IPS DF 6.9 (cell line): ENCODE measurements around the gene LEP.

ENCODE experiments used
- DNase-seq: peaks from one replicate; pipeline ENCODE4 v3.0.0-alpha.2; 2013; ENCODE audit warnings: low read depth, low spot score
- H3K27ac ChIP-seq: one replicate; pipeline ENCODE4 v1.5.1; 2013; ENCODE audit warnings: low read length, control low read depth
- H3K27me3 ChIP-seq: 2 replicates; pipeline ENCODE4 v1.6.1; 2013; ENCODE audit warnings: mild to moderate bottlenecking, low read length; ENCODE audit not compliant: control insufficient read depth, insufficient read depth
- H3K36me3 ChIP-seq: 2 replicates; pipeline ENCODE4 v1.6.1; 2013; ENCODE audit warnings: low read length; ENCODE audit not compliant: control insufficient read depth, insufficient read depth
- H3K4me1 ChIP-seq: 2 replicates; pipeline ENCODE4 v1.6.1; 2013; ENCODE audit warnings: low read length; ENCODE audit not compliant: control insufficient read depth, insufficient read depth
- H3K4me3 ChIP-seq: 2 replicates; pipeline ENCODE4 v1.5.1; 2013; ENCODE audit warnings: mild to moderate bottlenecking, low read length
- H3K9me3 ChIP-seq: 2 replicates; pipeline ENCODE4 v1.6.1; 2013; ENCODE audit warnings: low read length, inconsistent platforms; ENCODE audit not compliant: control insufficient read depth, insufficient read depth
- WGBS: extraction: QIAGEN DNeasy Blood & Tissue Kit; methylation state at CpG from one replicate; pipeline ENCODE4 v1.1.7; 2013; ENCODE audit warnings: mixed read lengths, missing lambda C conversion rate; ENCODE audit not compliant: insufficient read length, insufficient coverage; 5-methylcytosine and 5-hydroxymethylcytosine counted together

The LEP gene

GRCh38 chr7:128260069-128260795 lies 19.2 kb downstream of the LEP start:
- no CpG with 5 or more reads among the region's 12 CpGs for WGBS
- no peak for DNase-seq
- Histone ChIP-seq H3K4me1 (peaks cover 6% of the 10 kb centered on the region; the same call in 1 of the 2 replicates), H3K4me3 (no peak overlapping the region), H3K27ac (no peak overlapping the region), H3K27me3 (no peaks in the 10 kb centered on the region), H3K9me3 (no peaks in the 10 kb centered on the region), H3K36me3 (no peaks in the 10 kb centered on the region)

GRCh38 chr7:128262273-128263028 lies 21.4 kb downstream of the LEP start:
- Histone ChIP-seq H3K4me1 (peaks cover 8% of the 10 kb centered on the region; the same call in 1 of the 2 replicates), H3K27me3 (no peaks in the 10 kb centered on the region), H3K36me3 (no peaks in the 10 kb centered on the region), H3K4me3 (no peak overlapping the region), H3K27ac (no peak overlapping the region), H3K9me3 (no peaks in the 10 kb centered on the region)
- no CpG with 5 or more reads among the region's 15 CpGs for WGBS
- no peak for DNase-seq

GRCh38 chr7:128263420-128263819 lies 22.3 kb downstream of the LEP start:
- H3K36me3 ChIP-seq, result no peaks in the 10 kb centered on the region
- H3K27me3 ChIP-seq, result no peaks in the 10 kb centered on the region
- H3K4me1 ChIP-seq, result peaks cover 9% of the 10 kb centered on the region; the same call in 1 of the 2 replicates
- no peak overlapping the region for H3K27ac ChIP-seq
- no peaks in the 10 kb centered on the region for H3K9me3 ChIP-seq
- WGBS, result no CpG with 5 or more reads among the region's 3 CpGs
- no peak for DNase-seq
- no peak overlapping the region for H3K4me3 ChIP-seq

- Histone ChIP-seq H3K27ac (no peak overlapping the region), H3K36me3 (no peaks in the 10 kb centered on the region), H3K27me3 (no peaks in the 10 kb centered on the region), H3K4me3 (no peak overlapping the region), H3K9me3 (no peaks in the 10 kb centered on the region), H3K4me1 (peaks cover 4% of the 10 kb centered on the region; the same call in 1 of the 2 replicates)
- no CpG with 5 or more reads among the region's 2 CpGs for WGBS
- DNase-seq, result no peak
Observed at GRCh38 chr7:128264477-128264876, 23.4 kb downstream of the LEP start.

- Histone ChIP-seq H3K4me3 (no peak overlapping the region), H3K4me1 (peaks cover 4% of the 10 kb centered on the region; the same call in 1 of the 2 replicates), H3K36me3 (no peaks in the 10 kb centered on the region), H3K27me3 (no peaks in the 10 kb centered on the region), H3K9me3 (no peaks in the 10 kb centered on the region), H3K27ac (no peak overlapping the region)
- no peak for DNase-seq
- WGBS, result no CpG with 5 or more reads among the region's 6 CpGs
Observed at GRCh38 chr7:128265156-128265905, 24.3 kb downstream of the LEP start.

GRCh38 chr7:128265906-128266300 lies 24.8 kb downstream of the LEP start:
- no peaks in the 10 kb centered on the region for H3K36me3 ChIP-seq
- WGBS, result no CpG with 5 or more reads among the region's 5 CpGs
- no peaks in the 10 kb centered on the region for H3K9me3 ChIP-seq
- no peak overlapping the region for H3K27ac ChIP-seq
- peaks cover 4% of the 10 kb centered on the region; the same call in 1 of the 2 replicates for H3K4me1 ChIP-seq
- no peaks in the 10 kb centered on the region for H3K27me3 ChIP-seq
- no peak overlapping the region for H3K4me3 ChIP-seq
- no peak for DNase-seq

GRCh38 chr7:128266529-128266882 lies 25.4 kb downstream of the LEP start:
- no peak for DNase-seq
- no peaks in the 10 kb centered on the region for H3K27me3 ChIP-seq
- peaks cover 4% of the 10 kb centered on the region; the same call in 1 of the 2 replicates for H3K4me1 ChIP-seq
- H3K9me3 ChIP-seq, result no peaks in the 10 kb centered on the region
- WGBS, result no CpG with 5 or more reads among the region's 1 CpG
- H3K4me3 ChIP-seq, result no peak overlapping the region
- no peak overlapping the region for H3K27ac ChIP-seq
- H3K36me3 ChIP-seq, result no peaks in the 10 kb centered on the region

GRCh38 chr7:128266883-128267594 lies 26.0 kb downstream of the LEP start:
- WGBS, result no CpG with 5 or more reads among the region's 16 CpGs
- Histone ChIP-seq H3K4me3 (no peak overlapping the region), H3K9me3 (no peaks in the 10 kb centered on the region), H3K27ac (no peak overlapping the region), H3K27me3 (no peaks in the 10 kb centered on the region), H3K36me3 (no peaks in the 10 kb centered on the region), H3K4me1 (peaks cover 4% of the 10 kb centered on the region; the same call in 1 of the 2 replicates)
- DNase-seq, result peak; percentile 27

GRCh38 chr7:128267595-128267924 lies 26.5 kb downstream of the LEP start:
- DNase-seq, result no peak
- H3K9me3 ChIP-seq, result no peaks in the 10 kb centered on the region
- no peak overlapping the region for H3K27ac ChIP-seq
- no peak overlapping the region for H3K4me3 ChIP-seq
- no CpG with 5 or more reads among the region's 4 CpGs for whole genome bisulfite sequencing
- no peaks in the 10 kb centered on the region for H3K27me3 ChIP-seq
- no peaks in the 10 kb centered on the region for H3K36me3 ChIP-seq
- H3K4me1 ChIP-seq, result peaks cover 4% of the 10 kb centered on the region; the same call in 1 of the 2 replicates

- H3K36me3 ChIP-seq, result no peaks in the 10 kb centered on the region
- H3K27me3 ChIP-seq, result no peaks in the 10 kb centered on the region
- H3K9me3 ChIP-seq, result no peaks in the 10 kb centered on the region
- H3K4me3 ChIP-seq, result no peak overlapping the region
- WGBS, result no CpG with 5 or more reads among the region's 2 CpGs
- H3K4me1 ChIP-seq, result peaks cover 4% of the 10 kb centered on the region; the same call in 1 of the 2 replicates
- DNase-seq, result no peak
- H3K27ac ChIP-seq, result no peak overlapping the region
Observed at GRCh38 chr7:128268233-128268632, 27.2 kb downstream of the LEP start.
